T-helper 2 cell treated with Interferon-gamma antibody and Interleukin-4, amounts not matched to agents 5 μg/mL and 100 μg/mL, for 36 hours (primary cell): ENCODE data around the gene CTPS1.

Experiments
- DNase-seq: peaks from one replicate; pipeline ENCODE4 v3.0.0; 2021; ENCODE audit warnings: low spot score
- H3K27ac Mint-ChIP-seq: one replicate; pipeline ENCODE4 v1.8.0; 2021; ENCODE audit warnings: mild to moderate bottlenecking, mixed read lengths
- H3K27me3 Mint-ChIP-seq: one replicate; pipeline ENCODE4 v1.8.0; 2021; ENCODE audit warnings: low read depth, mixed read lengths
- H3K36me3 Mint-ChIP-seq: one replicate; pipeline ENCODE4 v1.8.0; 2021; ENCODE audit warnings: low read depth, mixed read lengths
- H3K4me1 Mint-ChIP-seq: one replicate; pipeline ENCODE4 v1.8.0; 2021; ENCODE audit warnings: low read depth, mixed read lengths
- H3K4me3 Mint-ChIP-seq: one replicate; pipeline ENCODE4 v1.8.0; 2022; ENCODE audit warnings: mild to moderate bottlenecking, moderate library complexity, mixed read lengths
- H3K9me3 Mint-ChIP-seq: one replicate; pipeline ENCODE4 v1.8.0; 2021; ENCODE audit warnings: mixed read lengths

CTPS1 gene

DNA sequence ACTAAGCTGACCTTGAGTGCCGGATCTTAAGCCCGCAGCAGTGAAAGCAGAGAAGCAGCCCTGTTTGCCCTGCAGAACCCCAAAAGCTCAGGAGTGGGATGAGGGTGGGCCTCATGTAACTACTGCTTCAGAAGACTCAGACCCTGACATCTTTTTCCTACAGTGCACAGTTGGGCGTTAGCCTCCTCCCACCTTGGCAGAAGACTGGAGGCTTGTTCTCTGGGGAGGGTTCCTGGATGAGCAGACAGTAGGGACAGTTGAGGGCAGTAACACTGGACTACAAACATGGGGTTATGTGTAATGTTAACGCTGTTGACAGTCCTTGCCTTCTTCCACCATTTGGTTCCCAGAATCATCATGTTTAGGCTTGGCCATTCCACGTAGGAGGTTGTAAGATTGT lies 9.6 kb downstream of the CTPS1 start:
- Mint-ChIP-seq H3K4me3 (no peak overlapping the region), H3K4me1 (peaks cover 6% of the 10 kb centered on the region), H3K27ac (no peak overlapping the region), H3K27me3 (no peaks in the 10 kb centered on the region), H3K36me3 (peaks cover 79% of the 10 kb centered on the region), H3K9me3 (no peaks in the 10 kb centered on the region)
- no peak for DNase-seq

DNA sequence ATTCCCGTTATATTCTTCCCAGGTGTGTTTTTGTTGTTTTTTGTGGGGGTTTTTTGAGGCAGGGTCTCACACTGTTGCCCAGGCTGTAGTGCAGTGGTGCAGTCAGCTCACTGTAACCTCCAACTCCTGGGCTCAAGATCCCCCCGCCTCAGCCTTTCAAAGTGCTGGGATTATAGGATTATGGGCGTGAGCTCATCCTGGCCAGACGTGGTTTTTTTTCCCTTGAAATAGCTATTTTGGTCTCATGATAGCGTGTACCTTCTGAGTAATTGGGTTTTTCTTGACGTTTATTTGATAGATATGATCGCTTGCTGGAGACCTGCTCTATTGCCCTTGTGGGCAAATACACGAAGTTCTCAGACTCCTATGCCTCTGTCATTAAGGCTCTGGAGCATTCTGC lies 17.6 kb downstream of the CTPS1 start:
- no peak for DNase-seq
- Mint-ChIP-seq H3K27me3 (no peaks in the 10 kb centered on the region), H3K4me1 (peaks cover 2% of the 10 kb centered on the region), H3K9me3 (no peaks in the 10 kb centered on the region), H3K4me3 (no peak overlapping the region), H3K27ac (no peak overlapping the region), H3K36me3 (peaks cover 66% of the 10 kb centered on the region)

DNA sequence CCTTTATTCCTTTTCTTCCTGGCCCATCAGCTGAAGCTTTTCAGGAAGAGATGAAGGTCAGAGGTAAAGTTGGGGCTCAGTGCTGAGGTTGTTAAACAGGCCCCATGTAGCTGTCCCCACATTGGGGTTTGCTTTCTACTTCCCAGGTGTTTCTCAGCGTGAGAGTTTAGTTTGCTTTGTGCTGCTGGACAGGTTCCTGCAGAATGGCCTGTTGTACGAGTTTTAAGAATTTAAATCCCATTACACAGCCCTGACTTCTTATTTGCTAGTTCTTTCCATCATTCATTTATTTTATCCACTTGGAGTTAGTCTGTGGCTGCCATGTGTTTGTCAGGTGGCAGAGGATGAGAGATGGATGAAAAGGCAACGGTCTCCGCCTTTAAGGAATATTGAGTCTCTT lies 19.2 kb downstream of the CTPS1 start:
- Mint-ChIP-seq H3K36me3 (peaks cover 76% of the 10 kb centered on the region), H3K27me3 (no peaks in the 10 kb centered on the region), H3K27ac (no peak overlapping the region), H3K4me3 (no peak overlapping the region), H3K9me3 (no peaks in the 10 kb centered on the region), H3K4me1 (peaks cover 17% of the 10 kb centered on the region)
- DNase-seq, result no peak

DNA sequence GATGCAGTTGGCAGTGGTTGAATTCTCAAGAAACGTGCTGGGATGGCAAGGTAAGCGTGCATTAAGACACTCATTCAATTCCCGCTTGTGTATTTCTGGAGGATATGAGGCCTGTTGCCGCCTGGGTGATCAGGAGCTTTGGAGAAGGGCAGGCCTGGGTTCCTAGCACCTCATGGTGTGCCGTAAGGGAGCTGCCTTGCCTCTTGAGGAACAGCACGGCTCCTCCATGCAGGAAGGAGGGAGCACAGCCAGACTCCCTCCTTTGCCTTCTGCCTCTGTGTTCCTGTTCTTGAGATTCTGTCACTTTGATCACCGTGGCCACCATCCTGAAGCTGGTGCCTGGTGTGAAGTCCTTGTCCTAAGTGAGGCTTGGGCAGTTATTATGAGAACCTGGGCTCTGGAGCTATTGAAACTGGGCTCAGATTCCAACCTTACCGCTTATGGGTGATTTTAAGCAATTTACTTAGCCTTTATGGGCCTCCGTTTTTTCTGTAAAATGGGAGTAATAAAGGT lies 23.7 kb downstream of the CTPS1 start:
- H3K4me1 Mint-ChIP-seq, result peaks cover 21% of the 10 kb centered on the region
- peak overlapping the region; percentile 75 for H3K27ac Mint-ChIP-seq
- H3K9me3 Mint-ChIP-seq, result no peaks in the 10 kb centered on the region
- H3K27me3 Mint-ChIP-seq, result no peaks in the 10 kb centered on the region
- H3K36me3 Mint-ChIP-seq, result peaks cover 76% of the 10 kb centered on the region
- no peak overlapping the region for H3K4me3 Mint-ChIP-seq
- DNase-seq, result no peak

DNA sequence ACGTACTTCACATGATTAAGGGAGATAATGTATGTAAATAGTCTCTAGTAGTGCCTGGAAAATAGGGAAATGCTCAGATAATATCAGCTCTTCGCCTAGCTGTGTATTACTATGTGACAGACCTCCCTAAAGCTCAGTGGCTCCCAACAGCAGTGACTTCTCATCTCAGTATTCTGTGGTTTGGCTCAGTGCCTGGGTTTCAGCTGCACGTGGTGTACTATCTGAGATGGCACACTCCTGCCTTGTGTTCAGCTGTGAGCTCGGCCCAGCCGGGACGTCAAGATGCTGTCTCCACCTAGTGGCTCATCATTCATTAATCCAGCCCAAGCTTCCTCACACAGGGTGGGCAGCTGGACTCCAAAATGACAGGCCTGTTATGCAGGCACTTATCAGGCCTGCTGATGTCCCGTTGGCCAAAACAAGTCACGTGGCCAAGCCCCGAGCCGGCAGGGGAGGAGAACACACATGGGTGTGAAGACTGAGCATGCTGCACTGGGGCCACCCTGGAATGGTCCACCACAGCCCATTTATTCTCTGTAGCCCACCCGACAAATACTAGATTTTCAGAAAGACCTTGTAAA lies 24.2 kb downstream of the CTPS1 start:
- Mint-ChIP-seq H3K27me3 (no peaks in the 10 kb centered on the region), H3K4me1 (peaks cover 21% of the 10 kb centered on the region), H3K4me3 (no peak overlapping the region), H3K36me3 (peaks cover 76% of the 10 kb centered on the region), H3K27ac (peak overlapping the region; percentile 22), H3K9me3 (no peaks in the 10 kb centered on the region)
- DNase-seq, result peak; percentile 84

DNA sequence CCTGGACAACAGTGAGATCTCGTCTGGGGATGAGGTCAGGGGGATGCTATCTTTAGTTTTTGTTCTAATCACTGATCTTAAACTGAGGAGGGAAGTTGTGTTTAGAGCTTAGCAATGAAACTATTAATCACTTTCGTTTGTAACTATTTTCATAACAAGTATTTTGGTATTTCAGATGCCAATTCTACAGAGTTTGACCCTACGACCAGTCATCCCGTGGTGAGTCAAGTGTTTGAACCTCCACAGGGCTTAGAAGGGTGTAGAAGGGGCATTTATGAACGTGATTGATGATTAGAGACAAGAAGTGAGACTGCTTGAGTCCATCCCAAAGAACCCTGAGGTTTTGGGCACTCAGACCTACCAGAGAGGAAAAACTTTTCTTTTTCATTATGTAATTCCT lies 26.4 kb downstream of the CTPS1 start:
- Mint-ChIP-seq H3K36me3 (peaks cover 77% of the 10 kb centered on the region), H3K27me3 (no peaks in the 10 kb centered on the region), H3K4me1 (peaks cover 21% of the 10 kb centered on the region), H3K4me3 (no peak overlapping the region), H3K9me3 (no peaks in the 10 kb centered on the region), H3K27ac (no peak overlapping the region)
- DNase-seq, result no peak

DNA sequence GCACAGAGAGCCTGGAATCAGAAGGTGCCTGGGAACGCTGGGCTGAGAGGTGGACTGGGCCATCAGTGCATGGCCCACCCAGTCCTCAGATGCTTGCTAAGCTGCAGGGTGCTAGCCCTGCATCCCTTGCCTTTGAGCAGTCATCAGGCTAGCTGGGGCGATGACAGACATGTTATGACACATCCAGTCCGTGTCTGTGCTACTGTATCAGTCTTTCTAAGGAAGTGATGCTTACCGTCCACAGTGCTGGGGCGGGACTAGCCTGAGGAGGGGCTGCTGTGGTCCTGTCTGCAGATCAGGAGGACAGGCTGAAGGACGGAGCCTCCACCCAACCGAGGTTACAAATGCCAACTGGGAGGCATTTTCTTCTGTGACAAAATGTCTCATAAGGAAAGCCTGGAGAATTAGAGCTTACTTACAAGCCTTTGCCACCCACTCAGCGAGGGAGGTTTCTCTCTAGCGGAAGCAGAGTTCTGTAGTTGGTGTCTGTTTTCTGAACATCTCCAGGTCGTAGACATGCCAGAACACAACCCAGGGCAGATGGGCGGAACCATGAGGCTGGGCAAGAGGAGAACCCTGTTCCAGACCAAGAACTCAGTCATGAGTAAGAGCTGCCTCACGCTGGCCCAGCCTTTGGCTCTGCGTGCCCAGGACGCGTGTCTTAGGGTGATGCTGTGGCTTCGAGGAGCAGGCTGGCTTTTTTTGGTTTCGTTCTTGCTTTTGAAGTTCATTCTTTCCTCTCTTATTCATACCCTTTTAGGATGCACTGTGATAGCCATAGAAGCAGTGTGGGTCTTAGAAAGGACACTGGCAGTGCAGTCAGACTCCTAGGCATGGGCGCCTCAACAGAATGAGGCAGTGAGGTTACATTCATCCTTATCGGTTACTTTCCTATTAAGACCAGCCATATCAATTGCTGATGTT lies 27.7 kb downstream of the CTPS1 start:
- Mint-ChIP-seq H3K9me3 (no peaks in the 10 kb centered on the region), H3K27ac (no peak overlapping the region), H3K27me3 (no peaks in the 10 kb centered on the region), H3K4me3 (no peak overlapping the region), H3K4me1 (peaks cover 18% of the 10 kb centered on the region), H3K36me3 (peaks cover 78% of the 10 kb centered on the region)
- DNase-seq, result no peak

DNA sequence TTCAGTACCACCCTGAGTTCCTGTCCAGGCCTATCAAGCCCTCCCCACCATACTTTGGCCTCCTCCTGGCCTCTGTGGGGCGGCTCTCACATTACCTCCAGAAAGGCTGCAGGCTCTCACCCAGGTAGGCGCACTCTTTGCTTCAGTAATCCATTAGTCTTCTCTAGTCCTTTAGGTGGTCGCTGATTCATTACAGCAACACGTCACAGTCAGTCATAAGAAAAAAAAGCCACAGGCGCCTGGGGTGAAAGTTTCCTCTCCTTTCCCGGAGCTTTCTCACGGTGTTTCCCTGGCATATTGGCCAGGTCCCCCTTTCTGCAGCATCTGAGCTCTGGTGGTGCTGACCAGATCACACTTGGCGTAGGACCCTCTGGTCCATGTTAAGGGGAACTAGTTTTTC lies 30.0 kb downstream of the CTPS1 start:
- Mint-ChIP-seq H3K36me3 (peaks cover 69% of the 10 kb centered on the region), H3K27me3 (no peaks in the 10 kb centered on the region), H3K4me3 (no peak overlapping the region), H3K27ac (no peak overlapping the region), H3K9me3 (no peaks in the 10 kb centered on the region), H3K4me1 (no peaks in the 10 kb centered on the region)
- no peak for DNase-seq

DNA sequence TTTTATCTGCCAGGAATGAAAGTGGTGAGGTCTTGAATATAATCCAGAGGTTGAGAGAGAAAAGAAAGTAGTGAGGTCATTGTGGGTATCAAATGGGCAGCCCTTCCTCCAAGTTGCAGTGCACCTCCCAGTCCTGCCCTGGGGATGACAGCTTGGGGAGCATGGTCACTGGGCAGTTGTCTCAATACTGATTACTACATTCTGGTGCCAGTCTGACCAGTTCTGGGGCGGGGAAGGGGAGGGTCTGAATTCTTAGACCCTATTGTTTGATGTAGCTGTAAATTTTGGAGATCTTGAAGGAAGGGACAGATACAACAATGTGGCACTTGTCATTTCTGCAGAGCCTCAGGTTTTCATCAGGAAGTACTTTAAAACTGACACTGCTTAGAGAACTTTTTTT lies 30.8 kb downstream of the CTPS1 start:
- Mint-ChIP-seq H3K27me3 (no peaks in the 10 kb centered on the region), H3K4me3 (no peak overlapping the region), H3K36me3 (peaks cover 74% of the 10 kb centered on the region), H3K27ac (peak overlapping the region; percentile 19), H3K9me3 (no peaks in the 10 kb centered on the region), H3K4me1 (peaks cover 2% of the 10 kb centered on the region)
- DNase-seq, result no peak

DNA sequence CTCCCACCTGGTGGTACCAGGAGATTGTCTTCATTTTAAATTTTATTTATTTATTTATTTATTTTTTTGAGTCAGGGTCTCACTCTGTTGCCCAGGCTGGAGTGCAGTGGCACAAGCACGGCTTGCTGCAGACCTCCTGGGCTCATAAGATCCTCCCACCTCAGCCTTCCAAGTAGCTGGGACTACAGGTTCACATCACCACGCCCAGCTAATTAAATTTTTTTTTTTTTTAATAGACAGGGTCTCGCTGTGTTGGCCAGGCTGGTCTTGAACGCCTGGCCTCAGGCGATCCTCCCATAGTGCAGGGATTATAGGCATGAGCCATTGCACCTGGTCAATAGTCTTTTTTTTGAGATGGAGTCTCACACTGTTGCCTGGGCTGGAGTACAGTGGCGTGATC lies 33.5 kb downstream of the CTPS1 start:
- DNase-seq, result no peak
- Mint-ChIP-seq H3K36me3 (peaks cover 60% of the 10 kb centered on the region), H3K27ac (no peak overlapping the region), H3K4me1 (peaks cover 2% of the 10 kb centered on the region), H3K9me3 (no peaks in the 10 kb centered on the region), H3K27me3 (no peaks in the 10 kb centered on the region), H3K4me3 (no peak overlapping the region)

DNA sequence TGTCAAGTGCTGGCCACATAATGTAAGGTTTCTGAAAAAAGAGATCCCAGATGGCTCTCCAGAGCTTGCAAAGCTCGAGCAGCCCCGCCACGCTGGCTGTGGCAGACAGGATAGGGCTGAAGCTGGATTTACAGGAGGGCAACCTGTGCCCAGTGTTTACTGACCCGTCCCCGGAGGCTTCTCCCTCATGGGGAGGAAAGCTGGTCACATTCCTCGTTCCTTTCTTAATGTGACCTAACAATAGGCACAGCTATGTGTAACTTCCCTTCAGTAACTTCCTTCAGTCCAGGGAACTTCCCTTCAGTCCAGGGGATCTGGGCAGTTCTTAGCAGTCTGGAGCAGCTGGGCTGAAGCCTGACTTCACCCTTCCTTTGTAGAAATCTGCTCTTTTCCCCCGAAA lies 34.3 kb downstream of the CTPS1 start:
- Mint-ChIP-seq H3K4me3 (no peak overlapping the region), H3K27ac (no peak overlapping the region), H3K27me3 (no peaks in the 10 kb centered on the region), H3K4me1 (peaks cover 2% of the 10 kb centered on the region), H3K9me3 (no peaks in the 10 kb centered on the region), H3K36me3 (peaks cover 55% of the 10 kb centered on the region)
- no peak for DNase-seq

DNA sequence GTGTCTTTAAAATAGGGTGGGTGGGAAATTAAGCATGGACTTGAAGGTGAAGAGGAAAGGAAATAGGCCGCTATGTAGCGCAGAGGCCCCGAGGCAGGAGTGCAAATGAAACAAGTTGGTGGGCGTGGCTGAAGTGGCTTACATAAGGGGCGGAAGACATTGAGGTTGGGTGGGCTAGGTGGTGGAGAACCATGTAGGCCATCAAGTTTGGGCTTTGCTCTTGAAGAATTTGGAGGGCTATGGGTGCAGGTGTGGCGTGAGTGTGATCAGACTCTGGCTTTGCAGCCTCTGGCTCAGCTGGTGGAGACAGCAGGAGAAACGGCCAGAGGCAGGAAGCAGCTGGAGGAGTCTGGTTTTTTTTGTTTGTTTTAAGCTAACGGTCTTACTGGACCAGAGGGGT lies 35.4 kb downstream of the CTPS1 start:
- H3K27ac Mint-ChIP-seq, result no peak overlapping the region
- peaks cover 2% of the 10 kb centered on the region for H3K4me1 Mint-ChIP-seq
- H3K27me3 Mint-ChIP-seq, result no peaks in the 10 kb centered on the region
- no peak overlapping the region for H3K4me3 Mint-ChIP-seq
- H3K36me3 Mint-ChIP-seq, result peaks cover 56% of the 10 kb centered on the region
- no peaks in the 10 kb centered on the region for H3K9me3 Mint-ChIP-seq
- DNase-seq, result no peak

DNA sequence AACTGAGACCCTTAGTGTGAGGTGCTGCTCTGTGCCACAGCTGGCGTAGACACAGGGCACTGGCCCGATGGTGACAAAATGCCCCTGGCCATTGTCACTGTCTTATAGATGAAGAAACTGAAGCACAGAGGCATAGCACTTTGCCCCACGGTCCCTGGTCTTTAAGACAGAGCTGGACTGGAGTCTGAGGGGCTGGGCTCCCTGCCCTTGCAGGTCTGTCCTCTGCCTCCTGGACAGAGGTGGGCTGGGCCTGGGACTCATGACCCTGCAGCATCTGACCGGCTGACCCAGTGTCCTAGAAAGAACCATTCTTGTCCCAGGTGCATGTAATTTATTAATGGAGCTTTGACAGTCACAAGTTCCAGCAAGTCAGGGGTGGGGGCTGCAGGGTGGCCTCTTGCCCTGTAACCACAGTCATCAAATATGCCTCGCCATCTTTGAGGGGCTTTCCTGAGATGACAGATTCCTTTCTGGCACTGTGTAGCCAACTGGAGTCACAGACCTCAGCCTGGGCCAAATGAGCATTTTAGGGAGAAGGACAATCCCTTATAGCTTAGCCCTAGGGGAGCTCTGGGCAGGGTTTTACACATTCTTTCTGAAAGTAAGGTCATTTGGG lies 35.9 kb downstream of the CTPS1 start:
- Mint-ChIP-seq H3K4me3 (no peak overlapping the region), H3K4me1 (peaks cover 2% of the 10 kb centered on the region), H3K27me3 (no peaks in the 10 kb centered on the region), H3K27ac (no peak overlapping the region), H3K36me3 (peaks cover 51% of the 10 kb centered on the region), H3K9me3 (no peaks in the 10 kb centered on the region)
- DNase-seq, result no peak

DNA sequence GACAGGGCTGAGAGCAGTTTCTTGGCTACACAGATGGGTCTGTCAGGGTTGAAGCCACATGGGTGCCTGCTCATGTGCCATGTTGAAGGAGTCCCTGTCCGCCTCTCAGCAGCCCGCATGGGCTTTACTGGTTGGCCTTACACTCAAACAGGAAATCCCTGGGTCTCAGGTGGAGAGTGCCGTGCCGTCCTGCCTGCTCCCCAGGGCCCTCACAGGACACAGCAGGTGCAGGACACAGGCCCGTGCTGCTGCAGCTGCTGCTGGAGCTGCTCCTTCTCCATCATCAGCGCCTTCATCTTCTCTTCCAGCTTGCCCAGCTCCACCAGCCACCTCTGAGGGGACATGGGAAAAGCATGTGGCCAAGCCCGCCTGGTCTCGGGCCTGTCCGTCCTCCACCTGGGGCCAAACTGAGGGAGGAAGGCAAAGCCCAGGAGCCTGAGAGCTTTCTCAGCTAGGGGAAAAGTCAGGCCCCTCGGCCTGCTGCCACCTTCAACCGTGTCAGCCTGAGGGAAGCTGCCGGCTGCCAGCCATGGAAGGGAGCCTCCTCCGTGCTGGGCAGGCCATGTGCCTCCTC lies 36.5 kb downstream of the CTPS1 start:
- no peak for DNase-seq
- H3K27ac Mint-ChIP-seq, result no peak overlapping the region
- peaks cover 2% of the 10 kb centered on the region for H3K4me1 Mint-ChIP-seq
- H3K36me3 Mint-ChIP-seq, result peaks cover 46% of the 10 kb centered on the region
- H3K9me3 Mint-ChIP-seq, result no peaks in the 10 kb centered on the region
- H3K27me3 Mint-ChIP-seq, result no peaks in the 10 kb centered on the region
- no peak overlapping the region for H3K4me3 Mint-ChIP-seq
